GM12801 (cell line): ENCODE data around the gene DAGLB.

Experiments used
- CTCF ChIP-seq: IDR thresholded peaks from one replicate; pipeline ENCODE4 v1.5.1; 2011; ENCODE audit warnings: control low read depth; ENCODE audit not compliant: insufficient read length; ENCODE audit errors: extremely low read depth

DAGLB gene

GRCh38 chr7:6386779-6387178, 61.0 kb downstream of the DAGLB start:
- TF ChIP-seq CTCF, result no peak

GRCh38 chr7:6385909-6386560, 61.7 kb downstream of the DAGLB start:
- no peak for TF ChIP-seq CTCF

- no peak for TF ChIP-seq CTCF
Observed at GRCh38 chr7:6385110-6385781, 62.5 kb downstream of the DAGLB start.

- TF ChIP-seq CTCF, result no peak
Observed at GRCh38 chr7:6384327-6384726, 63.4 kb downstream of the DAGLB start.

- TF ChIP-seq CTCF, result no peak
Observed at GRCh38 chr7:6382817-6383216, 64.9 kb downstream of the DAGLB start.

GRCh38 chr7:6380310-6381095, 67.3 kb downstream of the DAGLB start:
- TF ChIP-seq CTCF, result no peak

GRCh38 chr7:6379886-6380285, 67.9 kb downstream of the DAGLB start:
- TF ChIP-seq CTCF, result no peak
